GM18858 (cell line): ENCODE results near the gene MTMR8.

Source experiments
- ATAC-seq: cut with Tn5 transposase; IDR thresholded peaks from one replicate; pipeline ENCODE4 v1.9.1; 2021; ENCODE audit not compliant: unreplicated experiment

The MTMR8 gene

DNA sequence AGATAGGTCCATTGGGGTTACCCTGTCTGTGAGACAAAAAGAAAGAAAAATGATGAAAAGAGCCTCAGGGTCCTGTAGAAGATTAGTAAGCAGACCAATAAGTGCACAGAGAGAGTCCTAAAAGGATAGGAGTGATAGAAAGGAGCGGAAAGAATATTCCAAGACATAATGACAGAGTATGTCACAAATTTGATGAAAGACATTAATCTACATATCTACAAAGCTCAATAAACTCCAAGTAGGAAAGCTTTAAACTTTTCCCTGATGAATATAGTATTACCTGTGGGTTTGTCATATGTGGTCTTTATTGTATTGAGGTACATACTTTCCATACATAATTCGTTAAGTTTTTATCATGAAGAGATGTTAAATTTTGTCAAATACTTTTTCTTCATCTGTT is 73.7 kb downstream of the MTMR8 start:
- ATAC-seq, result no peak

DNA sequence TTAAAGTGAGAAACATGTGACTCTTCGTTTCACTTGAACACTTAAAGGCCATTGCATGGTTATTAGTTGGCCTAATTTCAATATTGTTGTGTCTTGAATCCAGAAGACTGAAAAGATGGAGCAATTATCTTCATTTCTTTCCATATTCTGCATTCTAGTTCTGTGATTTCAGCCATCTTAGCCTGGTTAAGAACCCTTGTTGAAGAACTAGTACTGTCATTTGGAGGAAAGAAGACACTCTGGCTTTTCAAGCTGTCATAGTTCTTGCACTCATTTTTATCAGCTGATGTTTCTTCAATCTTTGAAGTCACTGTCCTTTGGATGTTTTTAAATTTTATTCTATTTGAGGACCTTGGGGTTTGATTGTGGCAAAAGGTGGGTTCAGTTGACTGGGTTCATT is 81.6 kb downstream of the MTMR8 start:
- ATAC-seq, result no peak

DNA sequence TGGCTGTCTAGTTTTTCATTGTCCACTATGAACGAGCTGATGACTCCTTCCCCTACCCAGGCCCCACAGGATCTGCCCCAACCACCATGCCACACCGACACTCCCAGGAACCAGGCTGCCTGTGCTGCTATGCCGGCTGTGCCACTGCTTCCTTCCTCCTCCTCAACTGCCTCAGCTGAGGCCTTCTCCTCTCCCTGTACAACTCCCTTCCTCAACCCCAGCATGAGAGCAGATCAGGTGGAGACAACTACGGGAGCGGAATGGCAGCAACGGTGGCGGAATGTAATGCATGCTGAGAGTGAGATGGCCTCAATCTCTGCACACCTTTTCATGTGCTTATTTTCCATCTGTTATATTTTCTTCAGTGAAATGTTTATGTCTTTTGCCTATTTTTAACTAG is 88.5 kb downstream of the MTMR8 start:
- ATAC-seq, result no peak

DNA sequence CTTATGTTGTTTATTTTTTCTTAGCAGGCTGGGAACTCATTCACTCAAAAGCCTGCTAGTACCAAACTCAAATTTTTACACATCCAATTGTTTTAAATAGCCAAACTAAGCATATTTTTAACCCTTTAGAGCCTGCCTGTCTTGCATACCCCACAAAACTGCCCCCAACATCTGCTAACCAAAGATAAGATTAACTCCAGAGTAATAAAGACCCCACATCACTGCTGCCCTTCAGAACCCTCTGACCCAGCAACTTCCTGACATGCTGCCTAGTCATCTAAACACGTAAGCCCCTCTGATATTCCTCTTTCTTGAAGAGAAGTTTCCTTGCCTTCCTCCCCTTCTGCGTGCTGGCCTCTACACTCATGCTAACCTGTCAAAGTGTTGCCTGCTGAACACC is 104.1 kb downstream of the MTMR8 start:
- ATAC-seq, result no peak

DNA sequence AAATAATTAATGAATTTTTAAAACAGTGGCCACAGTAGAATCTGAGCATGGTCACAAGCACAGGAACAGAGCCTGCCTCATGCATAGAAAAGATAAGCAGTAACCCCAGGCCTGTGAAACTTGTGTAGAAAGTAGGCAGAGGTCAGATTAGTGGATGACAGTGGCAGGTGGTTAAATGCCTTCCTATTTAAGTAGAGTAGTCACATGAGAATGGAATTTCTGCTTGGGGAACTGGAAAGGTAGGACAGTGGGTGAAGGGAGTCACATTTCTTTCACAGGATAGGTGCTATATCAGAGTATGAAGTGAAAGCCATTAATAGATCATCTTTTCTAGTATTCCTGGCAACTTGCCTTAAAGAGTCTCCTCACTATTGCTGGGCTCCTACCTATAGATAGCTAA is 130.0 kb downstream of the MTMR8 start:
- no peak for ATAC-seq

DNA sequence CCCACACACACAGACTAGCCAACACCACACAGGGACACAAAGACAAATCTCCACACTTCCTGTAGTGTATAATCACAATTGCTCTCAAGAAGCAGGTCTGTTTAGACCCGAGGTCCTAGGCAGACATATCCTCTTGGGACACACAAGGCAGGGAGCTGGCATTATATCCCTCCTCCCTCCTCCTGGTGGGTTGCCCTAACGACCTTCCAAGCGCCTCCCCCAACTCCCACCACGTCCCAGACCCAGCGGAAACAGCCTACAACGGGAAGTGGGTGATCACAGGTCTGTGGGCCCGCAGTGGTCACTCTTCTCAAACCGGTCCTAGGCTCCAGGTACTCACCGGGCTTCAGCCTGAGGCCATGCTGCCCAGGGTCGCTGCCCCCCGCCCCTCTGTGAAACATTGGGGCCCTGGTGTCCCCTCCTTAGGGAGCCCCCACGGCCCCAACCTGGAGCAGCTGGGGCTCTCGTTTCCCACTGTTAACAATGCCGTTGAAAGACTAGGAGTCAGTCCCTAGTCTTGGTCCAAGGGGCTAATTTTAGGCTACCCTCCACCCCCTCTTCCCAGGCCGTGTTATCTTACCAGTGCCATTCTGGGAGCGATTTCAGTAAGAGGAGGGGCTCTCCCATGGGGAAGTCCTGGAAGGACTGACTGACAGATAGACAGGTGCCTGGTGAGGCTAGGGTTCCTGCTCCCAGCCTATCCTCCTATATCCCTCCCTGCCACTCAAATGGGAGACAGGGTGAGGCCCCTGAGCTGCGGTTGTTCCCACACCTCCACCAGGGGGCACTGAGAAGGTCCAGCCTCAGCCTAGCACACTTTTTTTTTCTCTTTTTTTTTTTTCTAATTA is 164.9 kb downstream of the MTMR8 start, which contains the start of gene ASB12:
Gene ASB12 (minus strand): TSS at position 485 of the 848 bp plus-strand sequence. CDS start 4,957 bp downstream, outside the sequence.
- no peak for ATAC-seq

DNA sequence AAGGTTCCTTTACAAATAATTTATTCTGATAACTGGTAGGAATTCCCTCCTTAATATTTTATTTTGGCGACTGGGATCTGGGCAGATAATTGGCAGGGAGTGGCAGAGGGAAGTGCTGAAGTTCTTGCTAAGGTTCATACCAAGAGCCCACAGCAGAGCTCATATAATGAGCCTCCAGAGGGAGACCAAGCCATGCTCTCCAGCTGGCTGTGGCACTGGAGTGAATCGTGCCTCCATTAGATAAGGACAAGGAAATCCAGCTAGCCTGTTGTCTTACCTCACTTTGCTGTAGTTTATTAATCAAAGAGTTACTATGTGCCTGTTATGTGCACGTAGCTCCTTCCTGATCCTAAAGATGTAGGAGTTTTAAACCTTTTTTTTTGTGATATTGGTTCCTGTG is 166.1 kb downstream of the MTMR8 start:
- no peak for ATAC-seq
